Raji (cell line): Measurements from ENCODE around the gene WDR72.

Experiments
- POLR2A ChIP-seq: IDR thresholded peaks from 2 replicates; pipeline ENCODE4 v1.6.1; 2011; ENCODE audit warnings: low read depth, low read length, control low read depth; ENCODE audit not compliant: insufficient read depth

WDR72 gene

DNA sequence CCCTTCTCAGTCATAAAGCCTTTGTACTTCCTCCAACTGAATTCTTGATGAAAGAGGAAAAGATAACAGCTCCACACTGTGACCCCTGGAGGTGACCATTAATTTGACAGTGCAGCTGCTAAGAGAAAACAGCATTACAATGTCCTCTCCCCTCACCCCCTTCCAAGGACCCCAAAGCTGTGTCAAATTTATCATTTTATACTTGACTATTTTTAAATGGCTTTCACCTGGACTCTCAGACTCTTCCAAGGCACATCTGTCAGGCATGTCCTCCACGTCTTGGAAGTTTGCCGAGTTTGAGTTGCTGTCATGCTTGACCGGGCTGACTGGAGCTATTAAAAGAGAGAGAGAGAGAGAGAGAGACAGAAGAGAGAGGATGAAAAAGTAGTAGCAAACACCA is 236.5 kb downstream of the WDR72 start:
- TF ChIP-seq POLR2A, result no peak

DNA sequence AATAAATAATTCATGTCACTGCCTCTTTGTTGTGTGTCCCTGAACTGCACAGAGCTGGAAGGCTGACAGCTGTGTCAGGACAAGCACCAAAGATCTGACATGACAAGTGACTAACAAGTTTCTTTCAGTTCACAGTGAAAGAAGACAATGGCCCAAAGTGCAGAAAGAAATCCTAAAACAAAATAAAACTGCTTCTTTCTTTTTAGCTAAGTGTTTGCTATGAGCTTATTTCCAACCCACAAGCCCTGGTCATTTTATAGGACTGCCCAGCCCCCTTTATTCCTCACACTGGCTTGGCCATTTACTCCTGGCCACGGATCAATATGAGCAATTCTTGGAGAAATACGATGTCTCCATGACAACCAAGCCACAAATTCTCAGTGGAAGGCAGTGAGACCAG is 238.5 kb downstream of the WDR72 start:
- no peak for TF ChIP-seq POLR2A

DNA sequence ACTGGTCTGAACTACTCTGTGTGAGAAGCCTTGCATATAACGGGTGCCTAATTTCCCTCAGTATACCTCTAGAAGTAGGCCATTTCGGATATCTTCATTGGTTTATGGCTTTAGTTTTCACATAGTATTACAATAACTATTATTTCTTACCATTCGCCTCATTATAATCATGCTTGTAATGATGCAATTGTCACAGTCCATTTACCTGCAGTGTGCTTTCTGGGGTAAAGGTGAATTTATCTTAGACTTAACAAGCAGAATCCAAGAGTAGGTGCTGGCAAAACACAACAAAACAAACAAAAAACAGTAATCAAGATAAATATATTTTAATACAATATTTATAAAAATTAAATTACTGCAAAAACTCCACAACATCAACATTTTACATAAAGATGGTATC is 246.0 kb downstream of the WDR72 start:
- TF ChIP-seq POLR2A, result no peak

DNA sequence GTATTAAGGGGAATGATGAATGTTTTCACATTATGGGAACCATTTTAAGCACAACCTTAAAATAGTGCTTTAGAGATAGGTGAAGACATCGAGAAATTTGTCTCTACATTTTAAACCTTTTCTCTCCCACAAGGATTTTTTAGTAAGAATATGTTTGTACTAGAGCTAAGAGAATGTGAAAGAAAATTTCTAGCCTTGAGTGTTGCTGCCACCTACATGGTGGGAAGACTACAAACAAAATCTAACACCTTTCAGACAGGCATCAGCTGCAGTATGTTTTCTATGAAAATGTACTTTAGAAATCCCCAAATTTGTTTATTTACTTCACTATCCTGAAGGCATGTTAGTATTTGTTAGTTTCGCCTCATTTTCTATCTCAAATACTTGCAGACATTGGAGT is 247.4 kb downstream of the WDR72 start:
- TF ChIP-seq POLR2A, result no peak

DNA sequence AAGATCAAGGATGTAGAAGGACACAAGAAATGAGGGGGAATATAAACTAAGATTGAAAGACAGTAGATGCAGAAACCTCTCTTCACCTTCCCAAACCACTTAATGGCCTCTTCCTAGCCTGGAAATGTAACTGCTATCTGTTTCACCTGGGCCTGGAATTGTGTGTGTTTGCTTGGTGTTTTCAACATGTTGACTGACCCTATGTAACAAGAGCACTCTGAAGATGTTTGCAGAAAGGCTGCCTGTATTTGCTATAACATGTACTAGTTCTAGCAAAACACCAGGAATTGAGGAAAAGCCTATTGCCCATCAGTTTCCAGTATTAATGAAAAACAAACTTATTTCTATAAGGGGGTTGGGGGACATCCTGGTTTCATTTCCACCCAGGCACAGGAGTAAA is 248.3 kb downstream of the WDR72 start:
- no peak for TF ChIP-seq POLR2A

DNA sequence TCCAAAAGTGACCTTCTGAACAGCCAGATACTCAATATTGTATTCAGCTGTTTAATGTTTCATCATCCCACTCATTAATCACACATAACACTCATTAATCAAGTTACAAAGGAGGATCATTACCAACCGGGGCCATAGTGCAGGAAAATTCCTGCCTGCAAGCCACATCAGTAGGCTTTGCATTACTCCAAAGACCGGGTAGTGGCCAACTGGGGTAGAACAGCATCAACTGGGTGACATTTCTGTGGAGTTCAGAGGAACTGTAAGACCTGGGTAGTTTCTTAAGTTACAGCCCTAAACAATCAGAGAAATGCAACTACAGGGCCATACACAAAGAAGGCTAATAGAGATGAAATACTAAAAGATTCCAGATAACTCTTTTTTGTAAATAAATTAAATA is 253.1 kb downstream of the WDR72 start:
- no peak for TF ChIP-seq POLR2A

DNA sequence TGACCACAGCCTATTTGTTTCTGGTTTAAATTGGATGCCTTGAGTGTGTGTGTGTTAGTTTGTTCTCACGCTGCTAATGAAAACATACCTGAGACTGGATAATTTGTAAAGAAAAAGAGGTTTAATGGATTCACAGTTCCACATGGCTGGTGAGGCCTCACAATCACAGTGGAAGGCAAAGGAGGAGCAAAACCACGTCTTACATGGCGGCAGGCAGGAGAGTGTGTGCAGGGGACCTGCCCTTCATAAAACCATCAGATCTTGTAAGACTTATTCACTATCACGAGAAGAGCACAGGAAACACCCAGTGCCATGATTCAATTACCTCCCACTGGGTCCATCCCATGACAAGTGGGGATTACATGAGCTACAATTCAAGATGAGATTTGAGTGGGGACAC is 260.5 kb downstream of the WDR72 start:
- no peak for TF ChIP-seq POLR2A

DNA sequence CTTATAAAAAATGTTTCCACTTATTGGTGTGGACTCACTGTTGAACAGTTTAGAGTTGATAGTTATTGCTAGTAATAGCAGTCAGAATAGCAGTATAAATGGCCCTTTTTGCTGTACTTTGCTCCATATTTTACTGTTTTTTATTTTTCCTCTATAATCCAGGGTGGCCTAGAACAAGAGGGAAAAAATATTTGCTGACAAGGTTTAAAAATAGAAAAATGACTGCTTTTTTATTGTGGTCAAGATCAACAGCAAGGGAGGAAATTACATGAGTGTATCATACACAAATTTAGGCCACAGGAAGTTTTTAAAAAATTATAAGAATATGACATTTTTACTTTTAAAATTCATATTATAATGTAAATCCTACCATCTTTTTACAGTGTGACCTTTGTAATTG is 269.1 kb downstream of the WDR72 start:
- no peak for TF ChIP-seq POLR2A

DNA sequence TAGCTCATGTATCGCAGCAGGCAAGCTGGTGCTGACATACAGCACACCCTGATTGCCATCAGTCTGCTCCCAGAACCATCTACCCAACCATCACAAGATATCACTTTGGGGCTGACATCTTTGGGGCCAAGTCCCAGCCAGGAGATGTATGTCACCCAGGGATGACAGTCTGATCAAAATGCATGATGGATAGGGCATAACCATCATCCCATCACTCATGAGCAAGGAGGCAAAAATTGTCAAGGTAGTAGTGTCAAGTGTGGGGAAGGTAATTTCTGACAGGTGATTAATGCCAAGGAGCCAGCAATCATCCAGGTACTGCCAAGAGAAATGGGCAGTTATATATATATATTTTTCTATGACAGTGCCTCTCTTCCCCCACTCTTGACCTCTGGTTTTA is 277.4 kb downstream of the WDR72 start:
- TF ChIP-seq POLR2A, result no peak

DNA sequence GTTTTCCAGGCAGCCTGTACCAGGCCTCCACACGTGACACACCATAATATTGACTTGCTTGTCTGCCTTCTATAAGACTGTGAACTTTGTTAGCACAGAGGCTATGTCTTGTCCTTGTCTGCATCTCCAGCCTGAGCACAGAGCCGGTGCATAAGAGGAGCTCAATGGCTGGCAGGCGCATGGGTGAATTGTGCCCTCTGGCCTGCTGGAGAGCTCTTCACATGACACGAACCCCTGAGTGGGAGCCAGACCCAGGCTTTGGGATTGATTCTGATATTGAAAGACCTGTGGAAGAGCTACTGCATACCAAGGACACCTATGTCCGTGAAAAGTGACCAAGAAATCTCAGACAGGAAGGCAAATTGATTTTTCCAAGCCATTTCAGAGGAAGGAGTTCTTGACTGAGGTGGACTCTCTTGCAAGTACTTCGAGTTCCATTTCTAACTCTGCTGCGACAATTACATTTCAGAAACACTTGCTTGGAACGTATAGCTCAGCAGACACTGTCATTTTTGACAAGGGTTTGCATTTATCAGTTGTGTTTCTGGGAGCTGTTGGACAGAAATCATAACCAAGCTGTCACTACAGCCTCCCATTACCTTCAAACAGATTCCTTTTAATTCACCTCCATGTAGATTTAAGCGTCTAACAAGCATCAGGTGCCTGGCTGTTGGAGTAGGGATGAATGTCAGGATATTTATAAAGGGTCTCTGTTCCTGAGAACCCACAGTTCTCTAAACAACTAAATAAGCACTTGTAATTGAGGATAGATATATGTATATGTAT is 281.3 kb downstream of the WDR72 start:
- TF ChIP-seq POLR2A, result no peak

DNA sequence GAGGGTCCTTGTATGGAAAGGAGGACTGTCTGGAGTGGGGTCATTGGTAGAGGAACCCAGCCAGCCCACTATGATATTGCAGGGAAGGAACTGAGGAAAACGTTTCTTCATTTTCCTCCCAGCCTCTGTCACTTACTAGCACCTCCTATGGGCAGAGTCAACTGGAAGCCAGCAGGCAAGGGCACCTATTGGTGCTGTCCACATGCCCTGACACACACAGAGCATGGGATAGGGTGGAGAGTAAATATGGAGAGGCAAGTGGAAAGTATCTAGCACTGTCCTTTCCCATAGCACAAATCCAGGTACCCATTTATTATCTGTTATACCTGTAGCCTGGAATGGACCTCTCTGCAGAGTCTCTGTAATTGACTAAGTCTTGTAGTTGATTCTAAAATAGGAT is 285.6 kb downstream of the WDR72 start:
- TF ChIP-seq POLR2A, result no peak

DNA sequence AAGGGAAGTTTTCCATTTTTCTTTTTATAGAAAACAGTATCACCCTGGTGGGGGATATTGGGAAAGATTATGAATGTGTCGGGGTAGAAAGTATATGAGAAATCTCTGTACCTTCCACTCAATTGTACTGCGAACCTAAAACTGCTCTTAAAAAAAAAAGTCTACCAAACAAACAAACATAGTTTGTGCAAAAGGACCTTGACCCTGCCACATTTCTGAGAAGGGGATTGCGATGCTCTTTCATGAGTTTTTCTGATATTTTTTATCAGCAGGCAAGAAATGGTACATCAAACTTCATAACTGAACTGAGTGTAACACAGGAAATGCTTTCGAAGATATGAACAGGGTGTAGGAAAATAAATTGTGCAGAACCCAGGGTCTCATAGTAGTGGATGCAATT is 286.0 kb downstream of the WDR72 start:
- TF ChIP-seq POLR2A, result no peak

DNA sequence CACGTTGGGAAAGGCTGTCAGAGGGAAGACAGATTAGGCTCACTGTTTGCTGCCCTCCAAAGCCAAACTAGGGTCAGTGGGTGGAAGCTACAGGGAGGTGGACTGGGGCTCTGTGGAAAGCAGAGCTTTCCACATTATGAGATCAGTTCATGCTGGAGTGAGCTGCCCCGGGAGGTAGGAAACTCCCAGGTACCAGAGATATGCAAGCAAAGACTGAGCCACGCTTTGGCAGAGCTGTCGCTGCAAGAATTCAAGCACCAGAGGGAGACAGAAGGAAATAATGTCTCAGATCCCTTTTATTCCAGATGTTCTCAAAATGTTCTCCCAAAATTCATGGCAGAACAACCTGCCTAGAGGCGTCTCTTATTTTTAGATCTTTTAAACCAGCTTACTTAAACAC is 286.6 kb downstream of the WDR72 start:
- no peak for TF ChIP-seq POLR2A

DNA sequence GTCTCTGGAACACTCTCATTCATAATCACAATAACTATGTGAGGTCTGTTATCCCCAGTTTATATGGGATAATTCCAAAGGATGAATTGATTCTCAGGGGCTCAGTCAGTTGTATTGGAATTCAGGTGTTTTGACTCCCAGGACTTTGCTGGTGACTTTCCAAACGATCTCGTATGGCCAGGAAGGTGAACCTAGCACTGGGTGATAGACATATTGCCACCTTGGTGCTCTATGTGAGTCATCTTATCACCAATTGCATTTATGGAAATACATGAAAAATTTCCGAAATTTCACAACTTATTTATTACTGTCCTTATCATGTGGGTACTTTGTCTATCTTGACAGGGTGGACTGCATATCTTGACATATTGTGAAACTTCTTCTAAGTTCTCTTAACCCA is 287.3 kb downstream of the WDR72 start:
- TF ChIP-seq POLR2A, result no peak

DNA sequence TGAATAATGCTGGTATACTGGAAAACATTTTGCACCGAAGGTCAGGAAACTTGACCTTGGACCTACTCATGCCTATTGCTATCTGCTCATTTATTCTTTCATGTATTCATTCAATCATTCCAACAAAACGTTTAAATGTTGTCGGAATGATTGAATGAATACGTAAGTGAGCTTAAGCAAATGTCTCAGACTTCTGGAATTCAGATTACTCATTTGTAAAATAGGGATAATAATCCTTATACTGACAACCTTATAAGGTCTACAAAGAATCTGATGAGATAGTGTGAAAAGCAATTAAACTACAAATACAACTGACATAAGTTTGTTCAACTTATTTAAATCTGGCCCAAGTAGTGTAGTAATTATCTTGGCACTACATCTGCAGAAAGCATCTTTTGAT is 288.7 kb downstream of the WDR72 start:
- TF ChIP-seq POLR2A, result no peak

DNA sequence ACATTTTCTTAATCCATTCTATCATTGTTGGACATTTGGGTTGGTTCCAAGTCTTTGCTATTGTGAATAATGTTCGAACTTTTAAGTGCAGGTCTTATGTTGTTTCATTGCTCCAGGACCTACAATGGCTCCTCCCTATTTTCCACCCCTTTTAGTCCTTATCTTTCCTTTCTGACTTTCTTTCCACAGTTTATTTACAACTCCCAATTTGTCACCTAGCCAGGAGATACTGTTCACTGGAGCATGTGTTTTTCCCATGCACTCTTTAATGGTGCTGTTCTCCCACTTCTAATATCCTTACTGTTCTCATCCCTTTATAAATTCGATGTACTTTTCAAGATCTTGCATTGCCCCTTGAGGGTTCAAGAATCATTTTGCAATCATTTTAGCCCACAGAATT is 290.0 kb downstream of the WDR72 start:
- no peak for TF ChIP-seq POLR2A
